GM21515 (cell line): Measurements from ENCODE around the gene GMPR.

Experiments used
- ATAC-seq: cut with Tn5 transposase; IDR thresholded peaks from one replicate; pipeline ENCODE4 v1.9.1; 2021; ENCODE audit not compliant: unreplicated experiment

GMPR gene

GRCh38 chr6:16238057-16238962, at the start of gene GMPR:
TSS of gene GMPR (plus strand) at chr6:16238587. CDS start at chr6:16238694, 107 bp downstream.
- ATAC-seq = peak; percentile 74

GRCh38 chr6:16190214-16190613, 48.2 kb upstream of the GMPR start:
- ATAC-seq = no peak

GRCh38 chr6:16196260-16196983, 42.0 kb upstream of the GMPR start:
- no peak for ATAC-seq

- no peak for ATAC-seq
These were observed 41.3 kb upstream of the GMPR start for GRCh38 chr6:16196984-16197546.

- no peak for ATAC-seq
These were observed 40.2 kb upstream of the GMPR start for GRCh38 chr6:16198061-16198705.

- no peak for ATAC-seq
These were observed 38.6 kb upstream of the GMPR start for GRCh38 chr6:16199804-16200203.

- no peak for ATAC-seq
These were observed 38.0 kb upstream of the GMPR start for GRCh38 chr6:16200321-16200883.

- no peak for ATAC-seq
These were observed 36.7 kb upstream of the GMPR start for GRCh38 chr6:16201706-16202105.

- peak; percentile 26 for ATAC-seq
These were observed 33.6 kb upstream of the GMPR start for GRCh38 chr6:16204653-16205376.

- peak; percentile 75 for ATAC-seq
These were observed 32.8 kb upstream of the GMPR start for GRCh38 chr6:16205377-16206144.

- ATAC-seq = no peak
These were observed 31.8 kb upstream of the GMPR start for GRCh38 chr6:16206595-16207037.

GRCh38 chr6:16208989-16209388, 29.4 kb upstream of the GMPR start:
- ATAC-seq = no peak

- no peak for ATAC-seq
These were observed 28.8 kb upstream of the GMPR start for GRCh38 chr6:16209539-16209938.

- no peak for ATAC-seq
These were observed 26.1 kb upstream of the GMPR start for GRCh38 chr6:16212276-16212675.

GRCh38 chr6:16216501-16217155, 21.8 kb upstream of the GMPR start:
- ATAC-seq = no peak

GRCh38 chr6:16217156-16217721, 21.1 kb upstream of the GMPR start:
- ATAC-seq = no peak

- ATAC-seq = no peak
These were observed 15.6 kb upstream of the GMPR start for GRCh38 chr6:16222826-16223225.

- no peak for ATAC-seq
These were observed 15.0 kb upstream of the GMPR start for GRCh38 chr6:16223362-16223761.

GRCh38 chr6:16224409-16224808, 14.0 kb upstream of the GMPR start:
- no peak for ATAC-seq
